IPS-11a (cell line): ENCODE measurements around the gene SPINT1.
A peak's percentile ranks its signal among the peaks of the same experiment; 100 is the strongest.

Experiments
- H3K4me3 ChIP-seq: one replicate; pipeline ENCODE4 v1.5.1; 2013; ENCODE audit warnings: low read depth, low read length, control low read depth

The SPINT1 gene

DNA sequence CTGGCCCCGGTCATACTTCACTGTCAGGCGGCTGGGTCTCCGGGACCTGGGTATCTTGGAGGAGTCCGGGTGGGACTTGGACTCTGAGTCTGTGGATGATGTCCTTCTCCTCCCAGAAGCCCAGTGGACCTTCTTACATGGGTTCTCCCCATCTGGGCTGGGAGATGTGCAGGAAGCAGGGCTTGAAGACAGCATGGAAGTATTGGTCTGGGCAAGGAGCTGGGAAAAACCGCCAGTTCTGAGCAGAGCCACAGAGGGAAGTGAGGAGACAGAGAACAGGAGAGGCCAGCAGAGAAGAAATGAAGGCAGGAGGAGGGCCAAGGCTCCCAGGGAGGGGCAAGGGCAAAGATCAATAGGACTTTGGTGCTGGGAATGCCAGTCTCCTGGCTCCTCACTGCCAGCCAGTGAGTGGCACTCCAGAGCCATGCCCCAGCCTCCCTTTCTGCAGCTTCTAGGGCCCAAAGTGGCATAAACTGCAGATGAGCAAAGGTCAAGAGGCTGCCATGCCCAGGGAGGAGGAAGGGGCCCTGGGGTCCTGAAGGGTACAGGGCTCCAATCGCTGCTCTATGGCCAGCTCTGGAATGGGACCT is 15.3 kb upstream of the SPINT1 start, which contains the start of gene PPP1R14D:
Gene PPP1R14D (minus strand): TSS at position 262 of the 590 bp plus-strand sequence. CDS start 67 bp downstream, at position 195.
- no peak within 1 kb of the TSS for H3K4me3 ChIP-seq

DNA sequence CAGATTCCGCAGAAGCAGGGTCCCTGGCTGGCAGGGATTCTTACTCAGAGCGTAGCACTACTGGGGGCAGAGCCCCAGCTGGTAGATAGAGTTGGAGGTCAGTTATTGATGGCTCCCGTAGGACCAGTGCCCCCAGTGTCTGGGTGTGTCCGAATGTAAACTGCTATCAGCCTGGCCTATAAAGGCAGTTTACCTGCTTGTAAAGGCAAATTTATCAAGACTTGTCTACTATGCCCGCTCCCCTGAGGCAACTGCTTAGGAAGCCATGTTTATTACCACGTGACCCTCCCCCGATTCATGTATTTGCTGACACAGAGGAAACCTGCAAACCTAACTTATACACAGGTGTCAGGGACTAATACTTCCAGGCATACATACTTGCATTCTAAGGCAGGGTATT is 14.7 kb upstream of the SPINT1 start:
- no peak overlapping the region for H3K4me3 ChIP-seq

DNA sequence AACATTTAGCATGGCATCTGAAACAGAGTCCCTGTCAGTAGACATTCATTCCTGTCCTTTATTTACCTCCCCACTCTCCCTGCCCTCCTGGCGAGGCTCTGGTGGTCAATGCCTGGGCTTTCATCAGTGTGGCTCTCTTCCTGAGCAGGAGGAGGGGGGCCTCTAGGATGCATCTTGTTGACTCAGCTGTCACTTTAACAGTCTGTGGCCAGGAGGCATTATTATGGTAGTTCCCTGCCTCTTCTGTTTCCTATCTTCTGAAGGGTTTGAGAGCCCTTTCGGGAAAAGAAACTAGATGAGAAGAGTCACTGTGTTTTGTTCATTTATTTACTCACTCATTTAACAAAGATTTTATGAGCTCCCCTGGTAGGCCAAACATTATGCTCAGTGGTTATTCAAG is 13.0 kb upstream of the SPINT1 start:
- no peak overlapping the region for H3K4me3 ChIP-seq

DNA sequence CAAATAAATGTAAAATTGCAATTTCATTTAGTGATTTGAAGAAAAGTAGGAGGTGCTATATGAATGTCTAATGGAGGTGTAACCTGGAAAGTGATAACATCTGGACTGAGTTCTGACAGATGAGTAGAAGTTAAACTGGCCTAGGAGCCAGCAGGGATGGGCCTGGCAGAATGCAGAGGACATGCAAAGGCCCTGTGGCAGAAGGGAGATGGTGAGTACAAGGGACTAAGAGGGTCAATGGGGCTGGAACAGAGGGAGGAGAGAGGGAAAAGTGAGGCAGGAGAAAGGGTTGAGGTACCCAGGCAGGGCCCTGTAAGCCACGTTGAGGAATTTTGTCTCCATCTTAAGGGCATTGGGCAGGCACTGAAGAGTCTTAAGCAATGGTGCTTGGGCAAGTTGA is 12.0 kb upstream of the SPINT1 start:
- H3K4me3 ChIP-seq, result no peak overlapping the region

DNA sequence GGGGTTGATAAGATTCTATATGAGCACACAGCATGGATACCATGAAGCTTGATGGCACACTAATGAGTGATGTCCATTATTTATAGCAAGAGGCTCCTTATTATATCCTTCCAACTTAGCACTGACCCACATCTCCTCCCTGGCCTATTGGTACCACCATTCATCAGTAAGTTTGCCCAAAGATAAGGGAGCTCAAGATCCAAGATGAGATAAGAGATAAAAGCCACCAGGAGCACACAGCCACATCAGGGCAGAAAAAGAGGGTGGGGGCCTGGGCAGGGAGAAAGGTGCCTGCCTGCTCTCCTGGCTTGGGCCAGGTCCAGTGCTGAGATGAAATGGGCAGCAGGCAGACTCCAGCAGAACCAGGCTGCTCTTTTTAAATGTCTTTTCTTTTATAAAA is 10.9 kb upstream of the SPINT1 start:
- H3K4me3 ChIP-seq, result no peak overlapping the region

DNA sequence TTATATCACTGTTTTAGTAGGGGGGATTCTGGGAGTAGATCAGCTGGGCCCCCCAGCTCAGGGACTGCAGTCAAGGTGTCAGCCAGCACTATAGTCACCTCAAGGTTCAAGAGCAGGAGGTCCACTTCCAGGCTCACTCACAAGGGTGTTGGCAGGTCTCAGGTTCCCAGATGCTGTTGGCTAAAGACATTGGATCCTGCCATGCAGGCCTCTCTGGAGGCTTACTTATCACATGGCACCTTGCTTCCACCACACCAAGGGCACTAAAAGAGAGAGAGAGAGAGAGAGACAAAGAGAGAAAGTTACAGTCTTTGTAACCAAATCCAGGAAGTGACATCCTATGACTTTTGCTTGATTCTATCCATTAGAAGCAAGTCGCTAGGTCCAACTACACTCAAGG is 7.8 kb upstream of the SPINT1 start:
- H3K4me3 ChIP-seq, result no peak overlapping the region

DNA sequence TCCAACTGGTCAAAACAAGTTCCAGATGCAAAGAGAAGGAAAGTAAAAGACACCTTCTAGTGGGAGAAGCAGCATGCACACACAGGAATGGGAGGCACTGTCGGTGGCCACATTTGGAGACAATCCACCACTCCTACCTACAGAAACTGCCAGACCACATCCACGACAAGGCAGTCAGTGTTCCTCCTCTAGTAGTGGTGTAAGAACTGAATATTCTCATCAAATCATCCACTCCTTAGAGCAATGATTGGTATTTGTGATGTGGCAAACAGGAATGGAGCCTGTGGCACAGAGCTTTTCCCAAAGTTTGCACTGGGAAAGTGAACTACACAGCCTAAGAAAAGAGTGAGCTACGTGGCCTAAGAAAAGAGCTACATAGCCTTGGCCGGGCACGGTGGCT is 5.1 kb upstream of the SPINT1 start:
- no peak overlapping the region for H3K4me3 ChIP-seq

DNA sequence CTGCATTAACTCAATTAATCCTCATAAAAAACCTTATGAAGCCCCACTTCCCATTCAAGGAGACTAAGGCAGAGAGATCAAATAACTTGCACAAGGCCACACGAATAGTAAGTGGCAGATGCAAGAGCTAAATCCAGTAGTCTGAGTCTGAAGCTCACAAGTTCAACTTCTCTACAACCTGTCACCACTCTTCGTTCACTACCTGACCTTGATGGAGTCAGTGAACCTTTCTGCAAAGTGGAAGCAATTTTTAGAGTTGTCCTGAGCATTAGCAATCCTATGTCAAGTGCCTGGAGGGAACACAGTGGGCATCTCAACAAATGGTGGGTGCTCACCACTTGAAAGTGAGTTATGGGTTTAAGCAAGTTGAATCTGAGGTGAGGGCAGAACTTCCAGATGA is 2.1 kb upstream of the SPINT1 start:
- no peak overlapping the region for H3K4me3 ChIP-seq

DNA sequence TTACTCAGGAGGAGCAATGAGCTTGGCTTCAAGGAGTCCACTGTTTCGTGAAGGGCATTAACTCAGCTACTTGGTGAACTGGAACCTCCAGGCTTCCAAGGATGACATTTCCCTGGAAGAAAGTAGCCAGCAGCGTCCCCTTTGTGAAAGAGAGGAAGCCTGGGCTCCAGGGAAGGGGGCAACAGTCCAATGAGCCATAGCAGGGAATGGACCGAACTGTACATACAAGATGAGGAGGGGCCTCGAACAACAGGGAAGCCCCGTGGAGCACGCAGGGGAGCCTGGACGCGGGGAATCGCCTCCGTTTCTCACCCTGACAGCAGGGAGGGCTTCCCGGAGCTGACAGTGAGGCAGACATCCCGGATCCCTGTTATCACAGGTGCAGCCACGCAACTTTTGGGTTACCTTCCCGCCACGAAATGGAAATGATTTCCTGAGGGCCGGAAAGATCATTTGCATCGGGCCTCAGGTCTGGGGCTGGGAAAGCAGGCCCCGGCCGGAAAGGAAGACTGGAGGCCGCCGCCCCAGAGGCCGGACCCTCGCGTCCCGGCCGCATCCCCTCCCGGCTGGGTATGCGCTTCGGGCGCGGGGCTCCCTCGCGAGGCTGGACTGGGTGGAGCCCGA is 475 bp upstream of the SPINT1 start:
- H3K4me3 ChIP-seq, result peak overlapping the region; percentile 85

DNA sequence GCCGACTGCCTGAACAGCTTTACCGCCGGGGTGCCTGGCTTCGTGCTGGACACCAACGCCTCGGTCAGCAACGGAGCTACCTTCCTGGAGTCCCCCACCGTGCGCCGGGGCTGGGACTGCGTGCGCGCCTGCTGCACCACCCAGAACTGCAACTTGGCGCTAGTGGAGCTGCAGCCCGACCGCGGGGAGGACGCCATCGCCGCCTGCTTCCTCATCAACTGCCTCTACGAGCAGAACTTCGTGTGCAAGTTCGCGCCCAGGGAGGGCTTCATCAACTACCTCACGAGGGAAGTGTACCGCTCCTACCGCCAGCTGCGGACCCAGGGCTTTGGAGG is 815 bp downstream of the SPINT1 start:
- H3K4me3 ChIP-seq, result peak overlapping the region; percentile 85

DNA sequence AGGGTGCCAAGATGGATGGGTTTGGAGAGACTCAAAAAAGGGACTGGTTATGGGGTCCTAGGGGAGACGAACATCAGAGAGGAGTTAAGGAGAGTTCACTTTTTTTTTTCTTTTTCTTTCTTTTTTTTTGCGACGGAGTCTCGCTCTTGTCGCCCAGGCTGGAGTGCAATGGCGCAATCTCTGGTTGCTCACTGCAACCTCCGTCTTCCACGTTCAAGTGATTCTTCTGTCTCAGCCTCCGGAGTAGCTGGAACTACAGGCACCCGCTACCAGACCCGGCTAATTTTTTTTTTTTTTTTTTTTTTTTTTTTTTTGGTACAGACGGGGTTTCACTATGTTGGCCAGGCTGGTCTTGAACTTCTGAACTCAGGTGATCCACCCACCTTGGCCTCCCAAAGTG is 1.2 kb downstream of the SPINT1 start:
- peak overlapping the region; percentile 85 for H3K4me3 ChIP-seq

DNA sequence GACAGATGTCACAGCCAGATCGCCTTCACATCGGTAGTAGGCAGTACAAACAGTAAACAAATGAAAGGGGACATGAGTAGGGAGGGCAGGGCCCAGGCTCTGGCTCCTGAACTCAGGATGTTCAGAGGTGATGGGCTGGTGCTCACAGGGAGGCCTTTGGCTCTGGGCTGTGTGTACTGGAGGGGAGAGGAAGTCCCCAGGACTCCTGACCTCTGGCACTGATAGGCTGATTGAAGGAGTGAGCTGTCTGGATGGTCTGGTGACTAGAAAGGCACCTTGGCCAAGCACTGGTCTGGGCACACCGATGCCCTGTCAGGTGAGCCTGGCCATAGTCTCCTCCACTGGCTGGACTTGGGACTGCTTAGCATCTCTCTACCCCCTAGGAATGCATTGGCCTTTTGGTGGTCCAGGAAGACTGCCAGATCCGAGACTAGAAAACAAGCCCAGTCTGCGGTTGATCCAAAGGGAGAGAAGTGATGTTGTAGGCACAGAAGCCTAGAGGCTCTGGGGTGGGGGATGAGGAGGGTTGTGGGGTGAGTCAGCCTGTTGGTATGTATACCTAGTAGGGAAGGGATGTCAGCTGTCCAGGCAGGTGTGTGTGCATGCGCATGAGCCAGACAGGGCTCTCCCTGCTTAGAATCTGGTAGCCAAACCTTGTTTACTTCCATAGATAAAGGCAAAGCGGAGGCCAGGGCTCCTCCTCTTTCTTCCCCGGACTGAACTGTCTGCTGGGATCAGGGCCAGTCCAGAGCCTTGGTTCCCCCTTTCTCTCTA is 1.9 kb downstream of the SPINT1 start:
- peak overlapping the region; percentile 14 for H3K4me3 ChIP-seq

DNA sequence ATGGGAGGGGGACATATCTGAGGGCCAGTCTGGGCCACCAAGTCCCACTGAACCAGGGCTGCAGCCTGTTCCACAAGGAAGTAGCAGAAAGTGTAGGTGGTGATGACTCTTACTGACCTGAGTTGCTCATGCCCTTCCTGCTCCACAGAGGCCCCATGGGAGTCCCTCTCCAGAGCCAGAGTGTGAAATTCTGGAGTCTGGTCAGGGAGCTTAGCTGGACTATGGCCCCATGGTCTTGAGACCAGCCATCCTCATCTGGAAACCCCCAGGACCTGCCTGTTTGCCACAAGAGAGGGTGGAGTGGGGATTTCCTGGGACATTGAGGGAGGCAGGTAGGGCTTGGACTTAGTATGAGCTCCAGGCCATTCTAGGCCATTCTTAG is 3.0 kb downstream of the SPINT1 start:
- no peak overlapping the region for H3K4me3 ChIP-seq

DNA sequence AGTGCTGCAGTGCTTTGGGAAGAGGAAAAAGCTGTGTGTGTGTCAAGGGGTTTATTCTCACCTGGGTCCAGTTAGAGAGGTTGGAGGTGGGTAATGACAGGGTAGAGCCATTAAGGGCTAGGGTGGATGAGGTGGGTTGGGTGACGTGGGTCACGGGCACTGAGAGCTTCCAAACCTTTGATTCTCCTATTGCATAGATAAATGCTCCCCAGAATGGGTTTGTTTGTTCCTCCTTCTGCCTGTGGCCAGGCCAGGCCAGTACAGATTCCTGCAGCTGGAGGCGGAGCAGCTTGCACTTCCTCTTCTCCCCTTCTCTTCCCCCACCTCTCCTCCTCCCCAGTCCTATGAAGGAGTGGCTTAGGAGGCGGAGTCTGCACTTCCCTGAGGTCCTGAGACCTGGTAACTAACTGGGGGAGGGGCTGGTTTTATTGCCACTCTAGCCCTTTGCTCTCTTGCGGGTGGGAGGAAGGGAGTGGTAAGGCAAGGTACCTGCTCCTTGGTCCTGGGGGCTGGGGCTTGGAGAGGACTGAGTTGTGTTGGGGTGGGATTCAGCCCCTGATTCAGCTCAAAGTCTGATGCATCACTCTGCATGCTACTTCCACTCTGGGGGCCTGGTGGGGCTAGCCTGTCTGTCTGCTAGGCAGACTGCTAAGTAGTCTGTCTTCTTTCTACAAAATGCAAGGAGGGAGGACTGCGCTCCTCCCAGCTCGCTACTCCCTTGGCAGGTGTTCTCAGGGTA is 3.5 kb downstream of the SPINT1 start:
- no peak overlapping the region for H3K4me3 ChIP-seq

DNA sequence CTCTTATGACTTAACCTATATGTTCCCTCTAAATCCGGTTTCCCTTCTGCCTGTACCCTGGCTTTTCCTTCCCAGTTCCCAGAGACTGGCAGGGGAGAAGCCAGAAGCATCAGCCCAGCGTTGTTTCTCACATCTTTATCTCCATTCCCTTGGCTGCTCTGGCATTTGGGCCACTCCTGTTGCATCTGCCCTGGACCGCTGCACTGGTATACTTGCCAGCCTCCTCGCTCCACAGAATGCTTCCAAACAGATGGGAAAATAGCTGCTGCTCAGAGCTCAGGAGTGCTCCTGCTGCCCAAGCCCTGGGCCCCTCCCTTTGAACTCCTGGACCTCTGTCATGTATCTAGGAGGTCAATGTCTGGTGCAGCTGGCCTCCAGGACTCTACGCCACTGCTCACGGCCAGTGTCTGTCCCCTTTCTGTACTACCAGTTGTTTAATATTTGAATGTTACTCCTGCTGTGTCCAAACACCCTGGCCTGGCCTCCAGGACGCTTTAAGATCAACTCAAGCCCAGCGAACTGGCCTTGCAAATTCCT is 6.8 kb downstream of the SPINT1 start:
- H3K4me3 ChIP-seq, result no peak overlapping the region

DNA sequence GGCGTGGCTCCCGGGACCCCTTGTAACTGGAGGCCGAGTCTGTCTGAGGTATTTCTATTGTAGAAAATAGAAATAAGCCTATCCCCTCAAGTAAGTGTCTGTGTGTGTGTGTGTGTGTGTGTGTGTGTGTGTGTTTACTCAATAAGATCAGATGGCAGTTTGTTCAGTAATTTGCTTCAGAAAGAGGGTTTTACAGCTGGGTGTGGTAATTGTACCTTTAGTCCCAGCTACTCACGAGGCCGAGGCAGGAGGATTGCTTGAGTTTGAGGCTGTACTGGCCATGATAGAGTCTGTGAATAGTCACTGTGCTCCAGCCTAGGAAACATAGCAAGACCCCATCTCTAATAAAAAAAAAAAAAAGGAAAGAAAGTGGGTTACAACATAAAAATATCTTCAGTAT is 8.7 kb downstream of the SPINT1 start:
- no peak overlapping the region for H3K4me3 ChIP-seq

DNA sequence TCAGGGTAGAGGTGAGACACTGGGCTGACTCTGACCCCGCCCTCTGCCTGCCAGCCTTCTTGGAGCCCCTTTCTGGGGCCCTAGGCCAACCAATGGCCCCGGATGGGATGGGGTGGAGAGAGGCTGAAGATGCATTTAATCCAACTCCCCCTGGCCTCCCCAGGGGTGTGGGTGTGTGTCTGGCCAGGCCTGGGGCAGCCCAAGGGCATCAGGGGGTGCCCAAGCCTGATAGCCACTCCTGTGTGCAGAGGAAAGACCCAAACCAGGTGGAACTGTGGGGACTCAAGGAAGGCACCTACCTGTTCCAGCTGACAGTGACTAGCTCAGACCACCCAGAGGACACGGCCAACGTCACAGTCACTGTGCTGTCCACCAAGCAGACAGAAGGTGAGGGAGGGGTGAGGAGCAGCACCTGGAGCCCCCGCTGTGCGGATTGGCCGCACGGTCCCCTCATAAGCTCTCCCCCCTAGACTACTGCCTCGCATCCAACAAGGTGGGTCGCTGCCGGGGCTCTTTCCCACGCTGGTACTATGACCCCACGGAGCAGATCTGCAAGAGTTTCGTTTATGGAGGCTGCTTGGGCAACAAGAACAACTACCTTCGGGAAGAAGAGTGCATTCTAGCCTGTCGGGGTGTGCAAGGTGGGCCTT is 9.5 kb downstream of the SPINT1 start:
- H3K4me3 ChIP-seq, result no peak overlapping the region

DNA sequence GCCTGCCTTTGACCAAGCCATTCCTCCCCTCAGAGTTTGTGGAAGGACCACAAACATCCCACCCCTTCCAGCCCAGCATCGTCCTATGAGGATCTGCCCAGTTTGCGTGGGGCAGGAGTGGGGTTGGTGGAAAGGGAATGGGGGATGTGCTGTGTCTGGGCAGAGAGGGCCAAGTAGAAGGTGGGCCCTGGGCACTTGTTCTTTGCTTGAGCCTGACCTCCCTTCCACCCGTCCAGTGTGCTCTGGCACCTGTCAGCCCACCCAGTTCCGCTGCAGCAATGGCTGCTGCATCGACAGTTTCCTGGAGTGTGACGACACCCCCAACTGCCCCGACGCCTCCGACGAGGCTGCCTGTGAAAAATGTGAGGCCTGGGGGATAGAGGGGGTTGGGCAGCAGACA is 10.3 kb downstream of the SPINT1 start:
- H3K4me3 ChIP-seq, result no peak overlapping the region

DNA sequence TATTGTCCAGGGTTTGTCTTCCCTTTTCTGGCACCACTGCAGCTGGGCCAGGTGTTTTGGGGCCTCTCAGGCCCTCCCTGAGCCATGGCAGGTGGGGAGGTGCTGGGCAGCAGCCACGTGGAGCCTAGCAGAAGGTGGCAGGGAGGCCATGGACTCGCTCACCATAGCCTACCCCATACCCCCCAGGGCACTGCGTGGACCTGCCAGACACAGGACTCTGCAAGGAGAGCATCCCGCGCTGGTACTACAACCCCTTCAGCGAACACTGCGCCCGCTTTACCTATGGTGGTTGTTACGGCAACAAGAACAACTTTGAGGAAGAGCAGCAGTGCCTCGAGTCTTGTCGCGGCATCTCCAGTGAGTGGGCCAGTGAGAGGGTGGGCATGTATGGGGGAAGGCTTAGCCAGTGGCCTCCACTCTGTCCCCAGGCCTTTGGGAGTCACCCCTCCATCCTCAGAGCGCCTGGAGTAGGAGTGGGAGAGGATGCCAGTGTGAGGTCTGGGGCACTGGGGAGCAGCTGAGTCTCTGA is 11.9 kb downstream of the SPINT1 start:
- no peak overlapping the region for H3K4me3 ChIP-seq

DNA sequence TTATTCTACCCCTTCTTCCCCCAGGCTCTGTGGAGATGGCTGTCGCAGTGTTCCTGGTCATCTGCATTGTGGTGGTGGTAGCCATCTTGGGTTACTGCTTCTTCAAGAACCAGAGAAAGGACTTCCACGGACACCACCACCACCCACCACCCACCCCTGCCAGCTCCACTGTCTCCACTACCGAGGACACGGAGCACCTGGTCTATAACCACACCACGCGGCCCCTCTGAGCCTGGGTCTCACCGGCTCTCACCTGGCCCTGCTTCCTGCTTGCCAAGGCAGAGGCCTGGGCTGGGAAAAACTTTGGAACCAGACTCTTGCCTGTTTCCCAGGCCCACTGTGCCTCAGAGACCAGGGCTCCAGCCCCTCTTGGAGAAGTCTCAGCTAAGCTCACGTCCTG is 12.9 kb downstream of the SPINT1 start:
- no peak overlapping the region for H3K4me3 ChIP-seq
